HepG2 (cell line): ENCODE measurements around the gene GTSF1L. TPM values are rescaled to one million over a fixed set of nuclear protein-coding genes. Genes with fewer than 3 reads are reported as not detected.

Experiments
- ATAC-seq: fragments of 200-7000 bp; cut with Tn5 transposase; 3 replicates; pipeline ENCODE4 v1.9.1; 2020; ENCODE audit warnings: mild to moderate bottlenecking, moderate library complexity
- BruUV-seq: library from RNA; stranded (reverse); fragments of 400-500 nt; replicated peaks from 2 replicates; lab custom pipeline; 2021; lab: Mats Ljungman, UMichigan
- CTCF ChIA-PET: fragments of 300-600 bp; formaldehyde crosslinking; extraction: SDS; loops from one replicate; lab custom pipeline; 2021; ENCODE audit warnings: low total read pairs, inconsistent platforms, low intra/inter-chr PET ratio; lab: Yijun Ruan, JAX
- POLR2A ChIA-PET: fragments of 350-600 bp; sonication (Branson Sonifier 250); formaldehyde crosslinking; loops from one replicate; lab custom pipeline; 2020; ENCODE audit warnings: antibody characterized with exemption, inconsistent platforms; lab: Yijun Ruan, JAX
- DNase-seq: peaks from one replicate; pipeline ENCODE4 v3.0.0-alpha.2; 2015; ENCODE audit warnings: low spot score
- FAIRE-seq: peaks from 3 replicates; lab custom pipeline; 2011; peaks lifted over from hg19 to GRCh38; lab: Jason Lieb, UNC
- H2AFZ ChIP-seq: one replicate; pipeline ENCODE4 v1.6.1; 2011; ENCODE audit warnings: low read length, inconsistent platforms
- H3K27ac ChIP-seq: fragments of 300-600 bp; 3 replicates; pipeline ENCODE4 v1.8.0; 2011; ENCODE audit warnings: mixed run types, mild to moderate bottlenecking, mixed read lengths, low read length, inconsistent platforms; ENCODE audit not compliant: insufficient read depth; ENCODE audit errors: extremely low read length
- H3K27me3 ChIP-seq, 2 experiments: fragments of 200-600 bp in 1 of 2; 2 replicates in 1 of 2; 3 replicates in 1 of 2; pipeline versions ENCODE4 v1.6.0 to v1.8.0; 2011; ENCODE audit warnings: low read length in 2 of 2, mild to moderate bottlenecking in 2 of 2, moderate library complexity in 2 of 2, inconsistent platforms in 1 of 2; ENCODE audit not compliant: insufficient read depth in 2 of 2, control insufficient read depth in 1 of 2
- H3K36me3 ChIP-seq, 2 experiments: fragments of 200-600 bp in 1 of 2; replicated peaks in 1 of 2; 2 replicates in 1 of 2; 3 replicates in 1 of 2; pipeline versions ENCODE4 v1.5.1 to v1.8.0; 2011; ENCODE audit warnings: low read length in 2 of 2, inconsistent platforms in 1 of 2; ENCODE audit not compliant: insufficient read depth in 2 of 2, control insufficient read depth in 1 of 2
- H3K4me1 ChIP-seq: 2 replicates; pipeline ENCODE4 v1.5.1; 2012; ENCODE audit warnings: low read length, inconsistent platforms; ENCODE audit not compliant: insufficient read depth
- H3K4me2 ChIP-seq: 2 replicates; pipeline ENCODE4 v1.6.0; 2011; ENCODE audit warnings: low read depth, low read length, inconsistent platforms
- H3K4me3 ChIP-seq, 3 experiments: fragments of 200-600 bp in 1 of 3; sonication (generic), shearing (Covaris generic) in 1 of 3; replicated peaks in 1 of 3; 2 replicates each; pipeline ENCODE4 v1.5.1; 2011 to 2016; ENCODE audit warnings: low read length in 3 of 3, inconsistent platforms in 2 of 3, low read depth in 2 of 3, mild to moderate bottlenecking in 2 of 3, control low read depth in 1 of 3, mixed read lengths in 1 of 3; ENCODE audit not compliant: insufficient read depth in 1 of 3
- H3K79me2 ChIP-seq: one replicate; pipeline ENCODE4 v1.6.1; 2011; ENCODE audit warnings: low read length, inconsistent platforms; ENCODE audit not compliant: insufficient read depth
- H3K9ac ChIP-seq: 2 replicates; pipeline ENCODE4 v1.6.0; 2011; ENCODE audit warnings: mild to moderate bottlenecking, low read depth, low read length, inconsistent platforms; ENCODE audit not compliant: insufficient read depth
- H3K9me3 ChIP-seq: 2 replicates; pipeline ENCODE4 v1.5.1; 2012; ENCODE audit warnings: mild to moderate bottlenecking, low read length
- H4K20me1 ChIP-seq: 2 replicates; pipeline ENCODE4 v1.6.0; 2011; ENCODE audit warnings: inconsistent platforms, mild to moderate bottlenecking, low read length, moderate library complexity; ENCODE audit not compliant: insufficient read depth
- EED ChIP-seq: sonication (generic); formaldehyde crosslinking; IDR thresholded peaks from 2 replicates; pipeline ENCODE4 v1.5.0; 2020; ENCODE audit warnings: mild to moderate bottlenecking, missing genetic modification reagents
- HMG20A ChIP-seq: IDR thresholded peaks from 2 replicates; pipeline ENCODE4 v1.6.1; 2016; ENCODE audit warnings: borderline replicate concordance
- MAFG ChIP-seq: sonication (generic); formaldehyde crosslinking; IDR thresholded peaks from 2 replicates; pipeline ENCODE4 v1.5.1; 2020; ENCODE audit warnings: mild to moderate bottlenecking, missing genetic modification reagents
- NFKB2 ChIP-seq: sonication (generic); formaldehyde crosslinking; IDR thresholded peaks from 2 replicates; pipeline ENCODE4 v1.4.0; 2020; ENCODE audit warnings: missing genetic modification reagents, borderline replicate concordance
- PCBP1 ChIP-seq: fragments of 200-400 bp; formaldehyde crosslinking; IDR thresholded peaks from 2 replicates; pipeline ENCODE4 v1.6.1; 2017; ENCODE audit warnings: mild to moderate bottlenecking, low read depth, low read length, borderline replicate concordance
- RXRA ChIP-seq: sonication (generic); formaldehyde crosslinking; IDR thresholded peaks from 2 replicates; pipeline ENCODE4 v1.5.1; 2020; ENCODE audit warnings: missing genetic modification reagents
- SRSF9 ChIP-seq: fragments of 200-400 bp; formaldehyde crosslinking; IDR thresholded peaks from 2 replicates; pipeline ENCODE4 v1.6.1; 2018; ENCODE audit warnings: borderline replicate concordance, mild to moderate bottlenecking, low read depth, low read length; ENCODE audit not compliant: insufficient read depth, poor library complexity, severe bottlenecking
- TCF12 ChIP-seq, 2 experiments: fragments of 450-650 bp in 1 of 2; sonication (generic) in 1 of 2; formaldehyde crosslinking in 1 of 2; IDR thresholded peaks; 2 replicates each; pipeline versions ENCODE4 v1.6.1 to v1.8.0; 2017 to 2022; ENCODE audit warnings: antibody characterized with exemption in 1 of 2, mild to moderate bottlenecking in 1 of 2, missing genetic modification reagents in 1 of 2, moderate library complexity in 1 of 2
- ZNF10 ChIP-seq: sonication (generic); formaldehyde crosslinking; IDR thresholded peaks from 2 replicates; pipeline ENCODE4 v1.4.0; 2020; ENCODE audit warnings: mild to moderate bottlenecking, low read depth, missing genetic modification reagents, borderline replicate concordance
- ZNF552 ChIP-seq: sonication (generic); formaldehyde crosslinking; IDR thresholded peaks from 2 replicates; pipeline ENCODE4 v1.9.0; 2022; ENCODE audit warnings: missing genetic modification reagents, mild to moderate bottlenecking, borderline replicate concordance
- ZNF614 ChIP-seq: IDR thresholded peaks from 2 replicates; pipeline ENCODE4 v1.6.1; 2018; ENCODE audit warnings: missing biosample characterization, missing genetic modification reagents, inconsistent platforms, borderline replicate concordance
- ZNF839 ChIP-seq: sonication (generic); formaldehyde crosslinking; IDR thresholded peaks from 2 replicates; pipeline ENCODE4 v1.4.0; 2020; ENCODE audit warnings: missing genetic modification reagents, mild to moderate bottlenecking, borderline replicate concordance
- WGBS: methylation state at CpG from one replicate; pipeline ENCODE4 v1.1.6; 2017; ENCODE audit warnings: low lambda C conversion rate; 5-methylcytosine and 5-hydroxymethylcytosine counted together
- in situ Hi-C: cut with HindIII; loops from 2 replicates; pipeline ENCODE4 v1.10.0; 2017; ENCODE audit warnings: low pct_unique_long_range_greater_than_20kb; ENCODE audit not compliant: extremely low pct_ligation_motif_present
- intact Hi-C: fragments of 100-400 bp; cut with micrococcal nuclease; formaldehyde crosslinking; loops from one replicate; pipeline ENCODE4 v1.10.0; 2022; ENCODE audit not compliant: unreplicated experiment
- polyA plus RNA-seq, 8 experiments: library from polyadenylated mRNA; depleted of rRNA in 3 of 8; stranded (reverse) in 7 of 8; unstranded in 1 of 8; fragments of >200 nt; fragmentation: Illumina TruSeq in 4 of 8; extraction: Trizol in 4 of 8; gene quantifications; 2 replicates each; pipeline versions ENCODE4 v1.2.1 to v1.2.3, GENCODE V29; 2011 to 2016; ENCODE audit warnings: low read depth in 4 of 8, missing spikeins in 1 of 8, mixed read lengths in 1 of 8; ENCODE audit not compliant: insufficient read depth in 1 of 8
- total RNA-seq, 5 experiments: library from RNA; depleted of rRNA; stranded (reverse); fragments of >200 nt; fragmentation: Illumina TruSeq; extraction: Trizol; gene quantifications; 2 replicates each; pipeline ENCODE4 v1.2.3, GENCODE V29; 2016; ENCODE audit warnings: low read depth in 1 of 5
- TF ChIP-seq, protein P1 (sequence below): sonication (generic); formaldehyde crosslinking; IDR thresholded peaks from 2 replicates; pipeline ENCODE4 v1.8.0; 2022; ENCODE audit warnings: low read depth, missing genetic modification reagents
- TF ChIP-seq, protein P2 (sequence below): sonication (generic); formaldehyde crosslinking; IDR thresholded peaks from 2 replicates; pipeline ENCODE4 v1.4.0; 2020; ENCODE audit warnings: mild to moderate bottlenecking, missing genetic modification reagents, borderline replicate concordance
- TF ChIP-seq, protein P3 (sequence below): sonication (generic); formaldehyde crosslinking; conservative IDR thresholded peaks from 2 replicates; pipeline ENCODE4 v1.5.0; 2020; ENCODE audit warnings: missing genetic modification reagents

The GTSF1L gene
- total and polyA plus RNA-seq, 2 of the 13 experiments (the other 11 are each of a cell fraction or from before 2014, with no cell fraction given) = not detected

DNA sequence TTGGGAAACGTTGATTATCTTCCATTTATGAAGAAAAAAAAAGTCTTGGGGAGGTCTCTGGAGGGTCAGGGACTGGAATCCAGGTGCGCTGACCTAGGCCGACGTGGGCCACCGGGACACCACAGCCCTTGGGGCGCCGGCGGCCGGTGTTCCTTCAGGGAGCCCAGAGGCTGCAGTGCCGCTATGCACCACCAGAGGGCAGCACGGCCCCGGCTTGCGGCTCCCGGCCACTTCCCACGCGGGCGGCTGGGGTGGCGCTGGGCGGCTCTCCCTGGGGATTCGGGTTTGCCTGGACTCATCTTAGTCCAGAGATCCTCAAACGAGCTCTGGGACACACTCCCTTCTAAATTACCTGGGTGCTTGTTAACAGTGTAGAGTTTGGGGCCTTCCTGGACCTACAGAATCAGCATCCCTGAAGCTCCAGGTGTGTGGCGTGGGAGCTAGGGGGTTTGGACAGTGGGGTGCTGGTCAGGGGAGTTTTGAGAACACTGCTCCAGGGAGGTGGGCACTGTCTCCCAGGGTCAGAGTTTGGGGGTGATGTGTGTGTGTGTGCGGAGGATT lies 23.0 kb upstream of the GTSF1L start:
- H2AFZ ChIP-seq = no peak overlapping the region
- ChIA-PET POLR2A (no interaction called here), CTCF (interaction anchor here (0.9 to 3.4 kb wide), 3 partner anchors 327 to 343 kb away, joined by 3 to 74 read pairs (median 5); no protein-coding TSS in a partner anchor)
- DNase-seq = peak; percentile 48
- no peaks in the 10 kb centered on the region for H4K20me1 ChIP-seq
- H3K36me3 ChIP-seq = no peaks in the 10 kb centered on the region
- H3K9ac ChIP-seq = no peak overlapping the region
- peaks cover 3 to 60% of the 10 kb centered on the region in 2 experiments; a peak in 3 of 5 replicates for H3K27me3 ChIP-seq
- in situ Hi-C loops (loop anchor here (5.0 kb wide), 1 partner anchor 332 kb away; no protein-coding TSS in a partner anchor), intact Hi-C loops (loop anchor here (5.0 kb wide), 1 partner anchor 303 kb away; no protein-coding TSS in a partner anchor)
- H3K9me3 ChIP-seq = no peaks in the 10 kb centered on the region
- H3K27ac ChIP-seq = no peak overlapping the region
- BruUV-seq = no TSS peak
- no peak overlapping the region for H3K4me2 ChIP-seq
- 16% methylated on average over 12 of the region's 23 CpGs for WGBS
- H3K4me3 ChIP-seq = no peak overlapping the region
- H3K79me2 ChIP-seq = no peaks in the 10 kb centered on the region
- ATAC-seq = peak; percentile 94
- FAIRE-seq = no peak
- no peaks in the 10 kb centered on the region for H3K4me1 ChIP-seq
- TF ChIP-seq, protein P1, sequence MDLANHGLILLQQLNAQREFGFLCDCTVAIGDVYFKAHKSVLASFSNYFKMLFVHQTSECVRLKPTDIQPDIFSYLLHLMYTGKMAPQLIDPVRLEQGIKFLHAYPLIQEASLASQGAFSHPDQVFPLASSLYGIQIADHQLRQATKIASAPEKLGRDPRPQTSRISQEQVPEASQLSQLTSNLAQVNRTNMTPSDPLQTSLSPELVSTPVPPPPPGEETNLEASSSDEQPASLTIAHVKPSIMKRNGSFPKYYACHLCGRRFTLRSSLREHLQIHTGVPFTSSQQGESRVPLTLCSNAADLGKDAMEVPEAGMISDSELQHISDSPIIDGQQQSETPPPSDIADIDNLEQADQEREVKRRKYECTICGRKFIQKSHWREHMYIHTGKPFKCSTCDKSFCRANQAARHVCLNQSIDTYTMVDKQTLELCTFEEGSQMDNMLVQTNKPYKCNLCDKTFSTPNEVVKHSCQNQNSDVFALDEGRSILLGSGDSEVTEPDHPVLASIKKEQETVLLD (CRISPR knock-in tag) = no peak
- TF ChIP-seq TCF12 (IDR thresholded peaks at IDR 0.05) (no peak), TCF12 (CRISPR knock-in tag; IDR thresholded peaks at IDR 0.05) (no peak), NFKB2 (CRISPR knock-in tag) (peak; percentile 77; the same call in 1 of the 2 replicates), RXRA (CRISPR knock-in tag) (0 out of 2 replicates have a peak, but pooled peaks have one; percentile 38), MAFG (CRISPR knock-in tag) (no peak; the same call in 1 of the 2 replicates), ZNF839 (no peak), ZNF614 (CRISPR knock-in tag) (no peak), EED (CRISPR knock-in tag) (0 out of 2 replicates have a peak, but pooled peaks have one; percentile 51), ZNF10 (CRISPR knock-in tag) (no peak), HMG20A (CRISPR knock-in tag) (no peak), PCBP1 (no peak), SRSF9 (no peak), ZNF552 (CRISPR knock-in tag) (no peak)
- TF ChIP-seq, protein P2, sequence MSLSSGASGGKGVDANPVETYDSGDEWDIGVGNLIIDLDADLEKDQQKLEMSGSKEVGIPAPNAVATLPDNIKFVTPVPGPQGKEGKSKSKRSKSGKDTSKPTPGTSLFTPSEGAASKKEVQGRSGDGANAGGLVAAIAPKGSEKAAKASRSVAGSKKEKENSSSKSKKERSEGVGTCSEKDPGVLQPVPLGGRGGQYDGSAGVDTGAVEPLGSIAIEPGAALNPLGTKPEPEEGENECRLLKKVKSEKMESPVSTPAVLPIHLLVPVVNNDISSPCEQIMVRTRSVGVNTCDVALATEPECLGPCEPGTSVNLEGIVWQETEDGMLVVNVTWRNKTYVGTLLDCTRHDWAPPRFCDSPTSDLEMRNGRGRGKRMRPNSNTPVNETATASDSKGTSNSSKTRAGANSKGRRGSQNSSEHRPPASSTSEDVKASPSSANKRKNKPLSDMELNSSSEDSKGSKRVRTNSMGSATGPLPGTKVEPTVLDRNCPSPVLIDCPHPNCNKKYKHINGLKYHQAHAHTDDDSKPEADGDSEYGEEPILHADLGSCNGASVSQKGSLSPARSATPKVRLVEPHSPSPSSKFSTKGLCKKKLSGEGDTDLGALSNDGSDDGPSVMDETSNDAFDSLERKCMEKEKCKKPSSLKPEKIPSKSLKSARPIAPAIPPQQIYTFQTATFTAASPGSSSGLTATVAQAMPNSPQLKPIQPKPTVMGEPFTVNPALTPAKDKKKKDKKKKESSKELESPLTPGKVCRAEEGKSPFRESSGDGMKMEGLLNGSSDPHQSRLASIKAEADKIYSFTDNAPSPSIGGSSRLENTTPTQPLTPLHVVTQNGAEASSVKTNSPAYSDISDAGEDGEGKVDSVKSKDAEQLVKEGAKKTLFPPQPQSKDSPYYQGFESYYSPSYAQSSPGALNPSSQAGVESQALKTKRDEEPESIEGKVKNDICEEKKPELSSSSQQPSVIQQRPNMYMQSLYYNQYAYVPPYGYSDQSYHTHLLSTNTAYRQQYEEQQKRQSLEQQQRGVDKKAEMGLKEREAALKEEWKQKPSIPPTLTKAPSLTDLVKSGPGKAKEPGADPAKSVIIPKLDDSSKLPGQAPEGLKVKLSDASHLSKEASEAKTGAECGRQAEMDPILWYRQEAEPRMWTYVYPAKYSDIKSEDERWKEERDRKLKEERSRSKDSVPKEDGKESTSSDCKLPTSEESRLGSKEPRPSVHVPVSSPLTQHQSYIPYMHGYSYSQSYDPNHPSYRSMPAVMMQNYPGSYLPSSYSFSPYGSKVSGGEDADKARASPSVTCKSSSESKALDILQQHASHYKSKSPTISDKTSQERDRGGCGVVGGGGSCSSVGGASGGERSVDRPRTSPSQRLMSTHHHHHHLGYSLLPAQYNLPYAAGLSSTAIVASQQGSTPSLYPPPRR (CRISPR knock-in tag) = no peak
- TF ChIP-seq, protein P3, sequence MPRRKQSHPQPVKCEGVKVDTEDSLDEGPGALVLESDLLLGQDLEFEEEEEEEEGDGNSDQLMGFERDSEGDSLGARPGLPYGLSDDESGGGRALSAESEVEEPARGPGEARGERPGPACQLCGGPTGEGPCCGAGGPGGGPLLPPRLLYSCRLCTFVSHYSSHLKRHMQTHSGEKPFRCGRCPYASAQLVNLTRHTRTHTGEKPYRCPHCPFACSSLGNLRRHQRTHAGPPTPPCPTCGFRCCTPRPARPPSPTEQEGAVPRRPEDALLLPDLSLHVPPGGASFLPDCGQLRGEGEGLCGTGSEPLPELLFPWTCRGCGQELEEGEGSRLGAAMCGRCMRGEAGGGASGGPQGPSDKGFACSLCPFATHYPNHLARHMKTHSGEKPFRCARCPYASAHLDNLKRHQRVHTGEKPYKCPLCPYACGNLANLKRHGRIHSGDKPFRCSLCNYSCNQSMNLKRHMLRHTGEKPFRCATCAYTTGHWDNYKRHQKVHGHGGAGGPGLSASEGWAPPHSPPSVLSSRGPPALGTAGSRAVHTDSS (CRISPR knock-in tag) = no peak
